HG03432 (cell line): ENCODE measurements around the gene PXK.
"Not testable (repeated sequence)": the region's sequence is repeated elsewhere in the genome, so short reads cannot be mapped to it uniquely, and the experiment has no call there.

Experiments
- ATAC-seq: cut with Tn5 transposase; IDR thresholded peaks from one replicate; pipeline ENCODE4 v1.9.1; 2021; ENCODE audit warnings: mild to moderate bottlenecking, moderate library complexity; ENCODE audit not compliant: unreplicated experiment

Gene PXK

DNA sequence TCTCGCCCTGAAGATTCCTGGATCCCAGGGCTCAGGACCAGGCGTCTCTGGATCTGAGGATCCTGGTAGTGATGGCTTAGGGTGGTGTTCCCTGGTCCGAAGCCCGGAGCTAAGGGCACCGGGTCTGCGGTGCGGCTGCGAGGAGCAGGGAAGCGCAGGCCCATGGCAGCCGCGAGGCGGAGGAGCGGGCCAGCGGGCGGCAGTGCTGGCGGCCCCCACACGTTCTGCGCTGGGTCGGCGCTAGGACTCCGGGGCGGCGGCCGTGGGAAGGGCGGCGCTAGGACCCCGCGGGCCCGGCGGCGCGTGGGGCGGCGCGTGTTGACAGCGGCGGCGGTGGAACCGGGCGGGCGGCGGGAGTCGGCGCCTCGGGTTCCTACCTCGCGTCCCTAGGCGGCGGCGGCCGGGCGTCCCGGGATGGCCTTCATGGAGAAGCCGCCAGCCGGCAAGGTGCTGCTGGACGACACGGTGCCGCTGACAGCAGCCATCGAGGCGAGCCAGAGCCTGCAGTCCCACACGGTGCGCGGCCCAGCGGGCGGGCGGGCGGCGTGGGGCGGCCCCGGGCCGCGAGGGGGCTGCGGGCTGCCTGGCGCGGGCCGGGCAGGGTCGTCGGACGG lies at the start of gene PXK:
PXK (plus strand) TSS at position 318 of the 614 bp plus-strand sequence; CDS start at position 415, 97 bp downstream.
- ATAC-seq = peak; percentile 91

DNA sequence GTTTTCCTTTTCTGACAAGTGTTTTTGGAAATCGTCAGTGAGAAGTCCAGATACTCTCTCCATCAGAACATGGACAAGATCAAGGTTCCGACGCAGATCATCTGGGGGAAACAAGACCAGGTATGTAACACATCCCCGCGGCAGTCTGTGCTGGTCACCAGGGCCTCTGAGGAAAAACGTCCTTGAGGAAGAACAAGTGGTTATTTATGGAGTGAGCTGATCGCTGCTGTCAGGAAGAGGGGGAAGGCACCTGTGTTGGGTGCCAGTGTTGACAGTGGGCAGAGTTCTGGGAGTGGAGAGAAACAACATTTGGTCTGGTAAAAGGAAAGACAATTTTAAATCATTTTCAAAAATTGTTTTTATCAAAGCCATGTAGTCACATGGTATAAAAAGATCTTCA lies 47.4 kb upstream of the PXK start:
- ATAC-seq = no peak

DNA sequence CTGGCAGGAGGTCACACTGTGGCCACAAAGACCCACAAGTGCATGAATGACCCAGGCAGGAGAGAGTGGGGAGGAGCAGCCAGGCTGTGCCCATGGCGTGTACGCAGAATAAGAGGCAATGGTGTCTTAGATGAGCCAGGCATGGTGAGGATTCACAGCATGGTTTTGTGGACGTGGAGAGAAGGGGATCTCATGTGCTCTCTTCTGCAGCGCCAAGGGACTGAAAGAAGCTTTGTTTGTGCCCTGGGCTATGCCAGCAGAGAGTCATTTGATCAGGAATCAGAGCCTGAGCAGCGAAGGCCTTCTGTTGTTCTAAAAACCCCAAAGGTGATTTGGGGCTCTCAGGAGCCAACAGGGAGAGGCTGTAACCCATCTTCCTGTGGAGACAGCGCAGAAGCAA lies 45.3 kb upstream of the PXK start:
- ATAC-seq = no peak

DNA sequence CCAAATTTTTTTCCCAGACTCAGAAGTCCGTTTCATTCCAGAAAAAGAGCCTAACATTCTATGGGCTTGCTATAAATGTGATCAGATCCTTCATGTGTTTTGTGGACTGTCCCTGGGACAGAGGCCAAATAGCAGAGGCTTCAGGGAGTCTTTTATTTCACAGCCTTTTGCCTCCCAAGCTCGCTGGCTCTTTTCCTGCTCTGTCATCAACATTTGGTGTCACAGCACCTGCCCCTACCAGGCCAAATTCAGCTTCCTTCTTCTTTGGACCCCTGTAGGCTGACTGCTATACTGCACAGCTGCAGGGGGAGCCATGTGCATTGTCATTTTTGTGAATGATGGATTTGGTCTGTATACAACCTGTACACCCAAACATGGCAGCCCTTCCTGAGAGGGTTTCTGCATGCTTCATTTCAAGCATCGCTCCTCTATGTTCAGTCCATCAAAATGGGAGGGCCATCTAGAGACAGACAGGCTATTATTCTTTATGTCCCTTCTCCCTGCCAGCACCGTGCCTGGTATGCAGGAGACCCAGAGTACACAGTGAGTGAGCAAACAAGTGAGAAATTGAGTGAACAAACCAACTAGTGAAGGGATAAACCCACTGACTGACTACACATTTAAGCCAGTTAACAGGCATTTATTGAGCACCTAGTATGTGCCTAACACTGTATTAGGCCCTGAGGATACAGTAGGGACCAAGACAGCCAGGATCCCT lies 44.5 kb upstream of the PXK start:
- no peak for ATAC-seq

DNA sequence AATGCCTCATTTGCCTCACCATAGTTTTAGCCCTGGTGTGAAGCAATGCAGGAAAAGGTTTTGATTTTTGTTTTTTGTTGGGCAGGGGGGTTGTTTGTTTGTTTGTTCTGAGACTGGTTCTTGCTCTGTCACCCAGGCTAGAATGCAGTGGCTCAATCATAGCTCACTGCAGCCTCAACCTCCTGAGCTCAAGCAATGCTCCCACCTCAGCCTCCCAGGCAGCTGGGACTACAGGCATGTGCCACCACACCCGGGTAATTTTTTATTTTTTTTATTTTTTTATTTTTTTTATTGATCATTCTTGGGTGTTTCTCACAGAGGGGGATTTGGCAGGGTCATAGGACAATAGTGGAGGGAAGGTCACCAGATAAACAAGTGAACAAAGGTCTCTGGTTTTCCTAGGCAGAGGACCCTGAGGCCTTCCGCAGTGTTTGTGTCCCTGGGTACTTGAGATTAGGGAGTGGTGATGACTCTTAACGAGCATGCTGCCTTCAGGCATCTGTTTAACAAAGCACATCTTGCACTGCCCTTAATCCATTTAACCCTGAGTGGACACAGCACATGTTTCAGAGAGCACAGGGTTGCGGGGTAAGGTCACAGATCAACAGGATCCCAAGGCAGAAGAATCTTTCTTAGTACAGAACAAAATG lies 43.6 kb upstream of the PXK start:
- ATAC-seq = not testable (repeated sequence)

DNA sequence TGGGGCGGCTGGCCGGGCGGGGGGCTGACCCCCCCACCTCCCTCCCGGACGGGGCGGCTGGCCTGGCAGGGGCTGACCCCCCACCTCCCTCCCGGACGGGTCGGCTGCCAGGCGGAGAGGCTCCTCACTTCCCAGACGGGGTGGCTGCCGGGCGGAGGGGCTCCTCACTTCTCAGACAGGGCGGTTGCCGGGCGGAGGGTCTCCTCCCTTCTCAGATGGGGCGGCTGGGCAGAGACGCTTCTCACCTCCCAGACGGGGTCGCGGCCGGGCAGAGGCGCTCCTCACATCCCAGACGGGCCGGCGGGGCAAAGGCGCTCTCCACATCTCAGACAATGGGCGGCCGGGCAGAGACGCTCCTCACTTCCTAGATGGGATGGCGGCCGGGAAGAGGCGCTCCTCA lies 42.2 kb upstream of the PXK start:
- not testable (repeated sequence) for ATAC-seq

DNA sequence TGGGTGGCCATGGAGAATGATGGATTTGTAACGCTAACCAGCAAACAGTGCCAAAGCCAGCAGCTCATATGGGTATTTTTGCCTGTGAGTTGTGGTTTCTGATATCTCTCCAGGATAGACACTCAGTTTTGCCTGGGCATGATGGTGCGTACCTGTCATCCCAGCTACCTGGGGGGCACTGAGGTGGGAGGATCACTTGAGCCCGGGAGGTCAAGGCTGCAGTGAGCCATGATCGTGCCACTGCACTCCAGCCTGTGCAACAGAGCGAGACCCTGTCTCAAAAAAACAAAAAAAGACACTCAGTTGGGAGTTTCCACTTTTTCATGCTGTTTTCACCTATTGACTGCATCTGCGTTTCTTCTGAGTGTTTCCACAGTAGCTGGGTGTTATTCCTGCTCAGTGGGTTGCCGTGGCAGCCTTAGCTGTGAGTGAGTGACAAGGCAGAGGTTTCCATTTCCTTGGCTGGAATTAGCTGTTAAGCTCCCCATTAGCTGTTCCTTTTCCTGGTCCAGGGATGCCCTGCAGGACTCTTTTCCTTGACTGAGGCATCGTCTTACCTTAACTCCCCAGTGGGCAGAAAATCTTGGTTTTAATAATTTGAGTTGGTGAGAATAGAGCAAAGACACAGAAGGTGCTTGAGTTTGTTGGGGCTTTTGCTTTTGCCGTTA lies 40.9 kb upstream of the PXK start:
- ATAC-seq = no peak

DNA sequence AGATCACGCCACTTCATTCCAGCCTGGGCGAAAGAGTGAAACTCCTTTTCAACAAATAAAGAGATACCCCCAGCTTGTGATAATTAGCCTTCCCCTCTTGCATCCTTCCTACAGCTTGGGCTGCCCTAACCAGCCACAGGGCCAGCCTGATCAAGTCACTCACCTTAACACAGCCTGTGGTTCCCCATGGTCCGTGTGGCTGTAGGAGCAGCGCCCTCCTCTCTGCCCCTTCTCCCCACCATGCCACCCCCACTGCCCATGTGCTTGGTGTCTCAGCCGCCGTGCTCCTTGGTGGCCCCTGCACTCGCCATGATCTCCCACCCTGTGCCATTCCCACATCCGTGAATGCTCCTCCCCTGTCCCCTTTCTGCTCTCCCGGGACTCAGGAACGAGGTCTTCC lies 39.8 kb upstream of the PXK start:
- ATAC-seq = no peak

DNA sequence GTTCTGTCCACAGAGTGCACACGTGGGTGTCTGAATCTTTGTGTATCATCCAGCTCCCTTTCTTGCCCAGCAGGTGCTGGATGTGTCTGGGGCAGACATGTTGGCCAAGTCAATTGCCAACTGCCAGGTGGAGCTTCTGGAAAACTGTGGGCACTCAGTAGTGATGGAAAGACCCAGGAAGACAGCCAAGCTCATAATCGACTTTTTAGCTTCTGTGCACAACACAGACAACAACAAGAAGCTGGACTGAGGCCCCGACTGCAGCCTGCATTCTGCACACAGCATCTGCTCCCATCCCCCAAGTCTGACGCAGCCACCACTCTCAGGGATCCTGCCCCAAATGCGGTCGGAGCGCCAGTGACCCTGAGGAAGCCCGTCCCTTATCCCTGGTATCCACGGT lies 39.2 kb upstream of the PXK start:
- ATAC-seq = no peak

DNA sequence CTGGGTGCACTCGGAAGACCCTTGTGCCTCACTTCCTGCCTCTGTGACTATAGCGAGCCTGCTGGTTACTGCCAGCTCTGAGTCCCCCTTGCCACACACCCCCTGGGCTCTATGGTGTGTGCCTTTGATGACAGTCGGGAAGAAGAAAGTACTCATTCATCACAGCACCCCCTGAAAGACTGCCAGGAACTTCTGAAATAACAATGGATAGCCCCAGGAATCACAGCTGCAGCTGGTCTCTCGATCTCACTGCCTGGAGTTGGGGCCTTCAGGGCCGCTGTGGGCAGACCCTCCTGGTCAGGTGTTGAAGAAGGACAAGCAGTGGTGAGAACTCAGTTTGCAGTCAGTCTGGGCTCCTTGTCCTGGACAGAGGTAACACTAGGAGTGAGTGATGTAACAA lies 36.4 kb upstream of the PXK start:
- ATAC-seq = no peak

DNA sequence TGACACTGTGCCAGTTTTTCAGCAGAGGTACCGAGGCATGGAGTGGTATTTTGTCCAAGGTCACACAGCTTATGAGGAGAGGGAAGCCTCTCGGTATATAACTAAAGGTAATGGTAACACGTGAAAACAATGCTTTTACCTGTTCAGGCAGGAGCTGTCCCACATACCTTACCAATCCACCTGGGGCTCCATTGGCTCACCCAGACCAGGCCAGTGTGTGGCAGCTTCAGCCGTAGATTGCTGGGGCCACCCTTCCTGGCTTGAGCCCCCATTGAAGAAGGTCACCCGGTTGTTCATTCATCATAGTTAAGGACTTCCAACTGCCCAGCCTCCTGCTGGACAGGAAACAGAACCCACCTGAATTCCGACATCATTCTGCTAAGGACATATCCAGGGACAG lies 35.8 kb upstream of the PXK start:
- ATAC-seq = no peak

DNA sequence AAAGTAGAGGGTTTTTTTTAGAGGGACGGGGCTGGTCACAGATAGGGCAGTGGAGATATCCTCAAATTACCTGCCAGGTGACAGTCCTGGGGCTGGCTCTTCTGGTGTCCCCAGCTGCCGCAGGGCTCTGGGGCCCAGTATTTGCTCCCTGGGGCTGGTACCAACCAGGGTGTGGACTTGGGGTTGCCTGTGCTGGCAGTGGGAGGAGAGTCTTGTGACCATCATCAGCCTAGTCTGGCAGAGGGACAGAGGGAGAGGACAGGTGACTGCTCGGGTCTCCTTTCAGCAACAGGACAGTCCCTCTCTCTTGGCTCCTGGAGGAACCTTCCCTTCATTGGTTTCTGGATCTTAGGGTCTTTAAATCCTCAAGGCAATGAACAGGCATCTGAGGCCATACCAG lies 34.5 kb upstream of the PXK start:
- no peak for ATAC-seq

DNA sequence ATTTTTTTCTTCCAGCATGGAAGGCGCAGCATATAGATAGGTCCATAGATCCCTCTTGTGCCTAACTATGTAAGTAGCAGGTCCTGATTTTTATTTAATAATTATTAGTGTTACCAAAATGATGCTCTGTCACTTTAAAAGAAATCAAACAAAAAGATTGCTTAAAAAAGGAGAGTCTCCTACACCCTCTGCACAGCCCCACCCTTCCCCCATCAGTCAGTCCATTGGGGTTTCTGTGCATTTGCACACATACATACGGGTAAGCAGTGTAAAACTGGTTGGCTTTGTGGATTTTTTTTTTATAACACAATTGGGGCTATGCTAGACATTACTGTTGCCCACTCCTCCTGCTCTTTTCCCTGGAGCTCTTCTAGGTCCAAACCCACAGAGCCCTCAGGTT lies 33.6 kb upstream of the PXK start:
- no peak for ATAC-seq

DNA sequence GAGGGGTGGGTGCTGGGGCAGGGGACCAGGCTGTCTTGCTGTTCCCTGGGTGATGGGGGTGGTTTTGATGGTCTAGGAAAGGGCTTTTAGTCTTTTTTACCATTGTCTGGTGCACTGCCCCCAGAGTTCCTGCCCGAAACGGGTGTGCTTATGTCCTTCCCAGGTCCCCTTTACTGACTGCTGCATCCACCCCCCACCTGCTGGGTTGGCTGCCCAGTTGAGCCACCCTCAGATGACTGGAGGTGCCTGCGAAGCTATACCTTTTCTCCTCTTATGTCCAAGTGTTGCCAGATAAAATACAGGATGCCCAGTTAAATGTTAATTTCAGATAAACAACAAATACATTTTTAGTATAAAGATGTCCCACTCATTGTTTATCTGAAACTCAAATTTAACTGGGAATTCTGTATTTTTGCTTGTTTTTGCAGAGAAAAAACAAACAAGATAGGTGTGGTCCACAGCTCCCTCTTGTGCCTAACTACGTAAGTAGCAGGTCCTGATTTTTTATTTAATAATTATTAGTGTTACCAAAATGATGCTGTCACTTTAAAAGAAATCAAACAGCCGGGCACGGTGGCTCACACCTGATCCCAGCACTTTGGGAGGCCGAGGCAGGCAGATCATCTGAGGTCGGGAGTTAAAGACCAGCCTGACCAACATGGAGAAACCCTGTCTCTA lies 32.7 kb upstream of the PXK start:
- ATAC-seq = no peak

DNA sequence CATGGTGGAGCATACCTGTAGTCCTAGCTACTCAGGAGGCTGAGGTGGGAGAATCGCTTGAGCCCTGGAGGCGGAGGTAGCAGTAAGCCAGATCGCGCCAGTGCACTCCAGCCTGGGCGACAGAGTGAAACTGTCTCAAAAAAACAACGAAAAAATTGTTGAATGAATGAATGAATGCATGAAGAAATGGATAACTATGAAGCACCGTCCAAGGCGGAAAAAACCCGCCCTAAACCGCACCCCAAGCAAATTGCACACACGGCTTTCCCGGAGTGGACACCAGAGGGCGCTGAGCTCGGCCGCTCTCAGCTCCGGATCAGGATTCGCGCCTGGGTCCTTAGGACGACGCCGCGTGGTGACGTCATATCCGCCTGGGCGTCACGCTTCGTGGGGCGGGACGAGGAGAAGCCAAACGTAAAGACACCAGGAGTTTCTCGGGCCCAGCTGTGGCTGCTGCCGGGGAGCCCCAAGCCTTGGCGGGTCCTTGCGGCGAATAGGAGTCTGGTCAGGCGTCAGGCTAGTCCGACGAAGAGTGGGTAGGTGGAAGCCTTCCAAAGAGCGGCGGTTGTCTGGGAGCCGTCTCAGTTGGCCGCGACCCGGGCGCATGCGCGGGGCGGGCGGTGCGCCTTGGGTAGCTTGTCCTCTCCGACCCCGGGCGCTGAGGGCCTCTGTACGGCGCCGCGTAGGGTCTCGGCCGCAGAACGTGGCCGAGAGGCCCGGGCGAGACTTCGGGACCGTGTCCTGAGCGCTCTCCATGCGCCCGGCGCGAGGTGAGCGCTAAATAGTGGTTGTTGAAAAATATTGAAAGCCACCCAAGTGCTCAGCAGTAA lies 26.6 kb upstream of the PXK start, which contains the start of the genes HTD2 and RPP14:
HTD2 (plus strand) TSS at position 639 of the 830 bp plus-strand sequence. CDS start 11,094 bp downstream, outside the sequence.
RPP14 (plus strand) TSS at position 364 of the 830 bp plus-strand sequence. CDS start 4,085 bp downstream, outside the sequence.
- ATAC-seq = peak; percentile 87

DNA sequence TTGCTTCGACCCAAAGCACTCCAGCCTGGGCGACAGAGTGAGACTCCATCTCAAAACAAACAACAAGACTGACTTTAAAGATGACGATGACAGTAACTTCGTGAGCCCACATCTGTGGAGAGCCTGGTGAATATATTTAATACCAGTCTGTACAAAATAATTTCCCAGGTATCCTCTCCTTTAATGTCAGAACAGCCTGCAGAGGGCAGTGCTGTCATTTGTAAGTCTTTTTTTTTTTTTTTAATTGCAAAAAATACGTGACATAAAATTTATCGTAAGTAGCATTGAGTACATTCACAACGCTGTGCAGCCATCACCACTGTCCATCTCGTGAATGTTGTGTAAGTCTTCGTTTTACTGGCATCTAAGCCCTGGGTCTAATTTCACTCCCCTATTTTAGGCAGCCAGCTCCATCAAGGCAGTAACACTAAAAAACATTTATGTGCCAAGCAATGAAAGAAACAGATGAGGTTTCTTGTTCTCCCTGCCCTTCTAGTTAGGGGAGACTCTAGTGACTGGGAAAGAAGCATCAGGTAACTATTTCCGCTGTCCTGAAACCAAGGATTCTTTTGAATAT lies 25.0 kb upstream of the PXK start:
- ATAC-seq = no peak

DNA sequence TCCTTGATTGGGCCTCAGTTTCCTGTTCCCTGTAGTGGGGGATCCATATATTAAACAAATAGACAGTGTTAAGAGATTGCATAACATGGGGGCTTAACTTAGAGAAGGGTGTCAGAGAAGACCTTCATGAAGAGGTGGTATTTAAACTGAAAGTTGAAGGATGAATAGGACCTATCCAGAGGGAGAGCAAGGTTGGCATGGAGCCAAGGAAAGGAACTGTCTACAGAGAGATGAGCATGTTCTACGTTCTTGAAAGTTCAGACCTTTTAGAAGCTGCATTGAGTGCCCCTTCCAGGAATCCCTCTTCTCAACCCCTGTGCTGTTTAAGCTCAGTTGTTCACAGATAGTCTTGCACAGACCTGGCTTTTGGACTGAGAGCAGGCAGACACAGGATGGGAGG lies 24.0 kb upstream of the PXK start:
- no peak for ATAC-seq

DNA sequence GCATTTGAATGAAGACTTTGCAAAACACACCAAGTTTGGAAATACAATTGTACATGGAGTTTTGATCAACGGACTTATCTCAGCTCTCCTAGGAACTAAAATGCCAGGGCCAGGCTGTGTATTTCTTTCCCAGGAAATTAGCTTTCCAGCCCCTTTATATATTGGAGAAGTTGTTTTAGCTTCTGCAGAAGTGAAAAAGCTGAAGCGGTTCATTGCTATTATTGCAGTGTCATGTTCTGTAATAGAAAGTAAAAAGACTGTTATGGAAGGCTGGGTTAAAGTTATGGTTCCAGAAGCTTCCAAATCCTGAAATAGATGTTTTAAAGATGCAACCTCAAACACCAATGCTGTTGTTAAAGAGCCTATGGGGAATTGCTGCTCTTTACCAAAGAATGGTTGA lies 14.9 kb upstream of the PXK start:
- no peak for ATAC-seq

DNA sequence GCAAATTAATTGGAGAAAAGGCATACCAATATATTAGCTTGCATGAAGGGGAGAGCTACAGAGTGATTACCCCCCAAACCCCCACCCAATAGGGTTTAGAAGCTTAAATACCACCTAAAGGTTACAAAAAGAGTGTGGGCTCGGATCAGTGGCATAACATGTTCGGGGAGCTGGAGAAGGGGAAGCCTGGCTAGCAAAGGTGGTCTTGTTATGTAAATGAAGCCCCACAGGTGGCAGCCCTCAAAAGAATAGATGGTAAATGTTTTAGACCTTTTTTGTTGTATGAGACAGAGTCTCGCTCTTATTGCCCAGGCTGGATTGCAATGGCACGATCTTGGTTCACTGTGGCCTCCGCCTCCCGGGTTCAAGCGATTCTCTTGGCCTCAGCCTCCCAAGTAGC lies 10.9 kb upstream of the PXK start:
- ATAC-seq = no peak

DNA sequence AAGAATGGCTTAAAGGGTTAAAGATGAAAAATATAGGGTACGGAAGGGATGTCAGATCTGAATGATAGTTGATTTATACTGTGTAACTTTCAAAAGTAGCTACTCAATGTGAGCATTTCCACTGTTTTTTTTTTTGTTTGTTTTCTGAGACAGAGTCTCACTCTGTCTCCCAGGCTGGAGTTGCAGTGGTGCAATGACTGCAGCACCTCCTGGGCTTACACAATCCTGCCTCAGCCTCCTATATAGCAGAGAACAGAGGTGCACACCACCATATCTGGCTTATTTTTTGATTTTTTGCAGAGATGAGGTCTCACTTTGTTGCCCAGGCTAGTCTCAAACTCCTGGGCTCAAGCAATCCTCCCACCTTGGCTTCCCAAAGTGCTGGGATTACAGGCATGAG lies 9.9 kb upstream of the PXK start:
- no peak for ATAC-seq
